Measurements from ENCODE around the gene APOBEC3B.
A peak's percentile ranks its signal among the peaks of the same experiment; 100 is the strongest.
"Not testable (repeated sequence)": the region's sequence is repeated elsewhere in the genome, so short reads cannot be mapped to it uniquely, and the experiment has no call there.

Gene APOBEC3B

GRCh38 chr22:38972558-38972957 lies 9.6 kb upstream of the APOBEC3B start:
- H3K36me3 ChIP-seq, result no peaks in the 10 kb centered on the region
- no peak overlapping the region for H3K4me3 ChIP-seq (ENCODE audit: low read depth, low read length)
- TF ChIP-seq CTCF (IDR thresholded peaks at IDR 0.05; ENCODE audit: low read depth, low read length), result no peak
- no peaks in the 10 kb centered on the region for H3K9me3 ChIP-seq (ENCODE audit: severe bottlenecking)
- H3K27me3 ChIP-seq (ENCODE audit: insufficient read depth, low read depth, severe bottlenecking), result no peaks in the 10 kb centered on the region
- no peak overlapping the region for H3K27ac ChIP-seq
- no peak for DNase-seq

GRCh38 chr22:38973289-38974169 lies 8.6 kb upstream of the APOBEC3B start:
- Histone ChIP-seq H3K36me3 (no peaks in the 10 kb centered on the region), H3K27me3 (ENCODE audit: insufficient read depth, low read depth, severe bottlenecking) (no peaks in the 10 kb centered on the region), H3K4me3 (ENCODE audit: low read depth, low read length) (no peak overlapping the region), H3K27ac (no peak overlapping the region), H3K9me3 (ENCODE audit: severe bottlenecking) (no peaks in the 10 kb centered on the region)
- peak; percentile 37 for DNase-seq
- peak; percentile 77 for TF ChIP-seq CTCF (IDR thresholded peaks at IDR 0.05; ENCODE audit: low read depth, low read length)

GRCh38 chr22:38974170-38974825 lies 7.8 kb upstream of the APOBEC3B start:
- Histone ChIP-seq H3K27me3 (ENCODE audit: insufficient read depth, low read depth, severe bottlenecking) (no peaks in the 10 kb centered on the region), H3K36me3 (no peaks in the 10 kb centered on the region), H3K27ac (no peak overlapping the region), H3K4me3 (ENCODE audit: low read depth, low read length) (no peak overlapping the region), H3K9me3 (ENCODE audit: severe bottlenecking) (no peaks in the 10 kb centered on the region)
- no peak for DNase-seq
- no peak for TF ChIP-seq CTCF (IDR thresholded peaks at IDR 0.05; ENCODE audit: low read depth, low read length)

GRCh38 chr22:38974826-38975175 lies 7.3 kb upstream of the APOBEC3B start:
- Histone ChIP-seq H3K36me3 (no peaks in the 10 kb centered on the region), H3K4me3 (ENCODE audit: low read depth, low read length) (no peak overlapping the region), H3K9me3 (ENCODE audit: severe bottlenecking) (no peaks in the 10 kb centered on the region), H3K27me3 (ENCODE audit: insufficient read depth, low read depth, severe bottlenecking) (no peaks in the 10 kb centered on the region), H3K27ac (no peak overlapping the region)
- DNase-seq, result no peak
- no peak for TF ChIP-seq CTCF (IDR thresholded peaks at IDR 0.05; ENCODE audit: low read depth, low read length)

GRCh38 chr22:38977289-38977688 lies 4.9 kb upstream of the APOBEC3B start:
- not testable (repeated sequence) for H3K27me3 ChIP-seq (ENCODE audit: insufficient read depth, low read depth, severe bottlenecking); H3K4me3 ChIP-seq (ENCODE audit: low read depth, low read length); DNase-seq; H3K36me3 ChIP-seq; H3K9me3 ChIP-seq (ENCODE audit: severe bottlenecking); H3K27ac ChIP-seq

- DNase-seq; H3K4me3 ChIP-seq (ENCODE audit: low read depth, low read length): not testable (repeated sequence)
Observed at GRCh38 chr22:38980587-38980986, 1.6 kb upstream of the APOBEC3B start.

More at GRCh38 chr22:38980587-38980986, 1.6 kb upstream of the APOBEC3B start:
- H3K27me3 ChIP-seq (ENCODE audit: insufficient read depth, low read depth, severe bottlenecking); H3K9me3 ChIP-seq (ENCODE audit: severe bottlenecking); H3K36me3 ChIP-seq; H3K27ac ChIP-seq: not testable (repeated sequence)
